ENCODE data around the gene CDC20. TPM values are rescaled to one million over a fixed set of nuclear protein-coding genes. Genes with fewer than 3 reads are reported as not detected.

The CDC20 gene
- total and polyA plus RNA-seq, 10 of the 15 experiments (the other 5 are each of a cell fraction or from before 2014, with no cell fraction given) = 36.3 to 347 (median 150) TPM

DNA sequence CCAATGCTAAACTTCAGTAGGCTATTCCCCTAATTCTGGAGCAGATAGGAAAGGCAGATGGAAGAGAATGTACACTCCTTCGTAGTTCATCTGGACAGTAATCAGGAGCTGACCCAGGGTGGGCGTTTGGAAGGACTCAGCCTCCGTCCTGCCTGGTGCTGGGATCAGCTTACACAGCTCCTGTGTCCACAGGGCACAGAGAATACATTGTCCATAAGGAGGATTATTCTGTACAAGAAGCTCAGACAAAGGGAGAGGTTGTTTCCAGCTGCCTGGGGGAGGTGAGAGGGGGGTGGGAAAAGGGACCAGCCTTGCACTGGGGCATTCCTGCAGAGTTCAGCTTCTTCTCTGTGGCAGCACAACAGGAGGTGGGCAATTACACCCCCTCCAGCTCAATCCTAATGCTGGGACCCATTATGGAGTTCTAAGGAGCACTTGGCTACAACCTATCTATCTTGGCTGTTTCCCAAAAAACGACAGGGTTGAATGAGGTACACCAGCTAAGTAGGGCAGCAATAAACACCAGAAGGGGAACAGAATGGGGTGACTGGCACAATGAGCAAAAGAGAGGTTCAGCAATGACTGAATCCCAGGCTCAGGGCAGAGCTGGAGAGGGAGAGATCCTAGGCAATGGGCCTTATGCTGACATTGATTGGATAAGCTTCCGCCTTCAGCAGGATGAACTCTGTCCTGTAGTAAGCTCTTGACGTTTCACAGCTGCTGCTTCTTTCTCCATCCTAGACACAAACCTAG is 23.4 kb downstream of the CDC20 start:
- ATAC-seq = no peak
- no TSS peak for BruUV-seq (replicated peaks)
- in situ Hi-C loops (cut with MboI) = no loop called here

More for the DNA sequence above, 23.4 kb downstream of the CDC20 start:
- FAIRE-seq (no peak), DNase-seq (ENCODE audit: low read depth, low spot score) (no peak)
- no peaks in the 10 kb centered on the region for H3K27me3 ChIP-seq (replicated peaks in 1 of 2; ENCODE audit: control insufficient read depth in 2 of 2, insufficient read depth in 2 of 2, low read length in 1 of 2)
- no peak for TF ChIP-seq SPI1 (IDR thresholded peaks at IDR 0.05; ENCODE audit: borderline replicate concordance, insufficient read depth, low read depth, low read length)
- TF ChIP-seq FOXM1 (IDR thresholded peaks at IDR 0.05; ENCODE audit: low read depth, low read length) = no peak
- TF ChIP-seq STAT1 (conservative IDR thresholded peaks at IDR 0.05) = no peak
- TF ChIP-seq ZNF274 (IDR thresholded peaks at IDR 0.05; ENCODE audit: insufficient read depth, insufficient read length) = no peak
- no peak for TF ChIP-seq NBN (IDR thresholded peaks at IDR 0.05)
- TF ChIP-seq, protein P1, sequence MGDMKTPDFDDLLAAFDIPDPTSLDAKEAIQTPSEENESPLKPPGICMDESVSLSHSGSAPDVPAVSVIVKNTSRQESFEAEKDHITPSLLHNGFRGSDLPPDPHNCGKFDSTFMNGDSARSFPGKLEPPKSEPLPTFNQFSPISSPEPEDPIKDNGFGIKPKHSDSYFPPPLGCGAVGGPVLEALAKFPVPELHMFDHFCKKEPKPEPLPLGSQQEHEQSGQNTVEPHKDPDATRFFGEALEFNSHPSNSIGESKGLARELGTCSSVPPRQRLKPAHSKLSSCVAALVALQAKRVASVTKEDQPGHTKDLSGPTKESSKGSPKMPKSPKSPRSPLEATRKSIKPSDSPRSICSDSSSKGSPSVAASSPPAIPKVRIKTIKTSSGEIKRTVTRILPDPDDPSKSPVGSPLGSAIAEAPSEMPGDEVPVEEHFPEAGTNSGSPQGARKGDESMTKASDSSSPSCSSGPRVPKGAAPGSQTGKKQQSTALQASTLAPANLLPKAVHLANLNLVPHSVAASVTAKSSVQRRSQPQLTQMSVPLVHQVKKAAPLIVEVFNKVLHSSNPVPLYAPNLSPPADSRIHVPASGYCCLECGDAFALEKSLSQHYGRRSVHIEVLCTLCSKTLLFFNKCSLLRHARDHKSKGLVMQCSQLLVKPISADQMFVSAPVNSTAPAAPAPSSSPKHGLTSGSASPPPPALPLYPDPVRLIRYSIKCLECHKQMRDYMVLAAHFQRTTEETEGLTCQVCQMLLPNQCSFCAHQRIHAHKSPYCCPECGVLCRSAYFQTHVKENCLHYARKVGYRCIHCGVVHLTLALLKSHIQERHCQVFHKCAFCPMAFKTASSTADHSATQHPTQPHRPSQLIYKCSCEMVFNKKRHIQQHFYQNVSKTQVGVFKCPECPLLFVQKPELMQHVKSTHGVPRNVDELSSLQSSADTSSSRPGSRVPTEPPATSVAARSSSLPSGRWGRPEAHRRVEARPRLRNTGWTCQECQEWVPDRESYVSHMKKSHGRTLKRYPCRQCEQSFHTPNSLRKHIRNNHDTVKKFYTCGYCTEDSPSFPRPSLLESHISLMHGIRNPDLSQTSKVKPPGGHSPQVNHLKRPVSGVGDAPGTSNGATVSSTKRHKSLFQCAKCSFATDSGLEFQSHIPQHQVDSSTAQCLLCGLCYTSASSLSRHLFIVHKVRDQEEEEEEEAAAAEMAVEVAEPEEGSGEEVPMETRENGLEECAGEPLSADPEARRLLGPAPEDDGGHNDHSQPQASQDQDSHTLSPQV (IDR thresholded peaks at IDR 0.05) = no peak
- no peak for TF ChIP-seq CREB1 (IDR thresholded peaks at IDR 0.05; ENCODE audit: low read depth)
- no peak for TF ChIP-seq CEBPB (IDR thresholded peaks at IDR 0.05; ENCODE audit: borderline replicate concordance in 1 of 2, low read depth in 2 of 2, low read length in 2 of 2)
- TF ChIP-seq CBX5 (IDR thresholded peaks at IDR 0.05; ENCODE audit: low read depth) = no peak
- no peaks in the 10 kb centered on the region; the same call in 1 of the 2 replicates for H3K4me1 ChIP-seq (ENCODE audit: control insufficient read depth, insufficient read depth, low read length)
- no peaks in the 10 kb centered on the region for H3K9me3 ChIP-seq (replicated peaks; ENCODE audit: control insufficient read depth, insufficient read depth, low read length)
- peaks cover 2% of the 10 kb centered on the region; the same call in 1 of the 2 replicates for H3K79me2 ChIP-seq (ENCODE audit: control insufficient read depth, insufficient read depth, low read length)
- intact Hi-C loops (cut with micrococcal nuclease; ENCODE audit: unreplicated experiment) = no loop called here
- CTCF ChIA-PET = interaction anchor here (1.0 to 1.6 kb wide), 3 partner anchors 144 to 155 kb away, joined by 3 to 4 read pairs (median 3); no protein-coding TSS in a partner anchor
- WGBS (ENCODE audit: insufficient coverage, insufficient replicate concordance, low lambda C conversion rate, missing lambda C conversion rate) = 70% methylated on average over 6 of the region's 6 CpGs
- no peak overlapping the region for H2AFZ ChIP-seq (ENCODE audit: control insufficient read depth, low read depth, low read length)
- RAD21 ChIA-PET (ENCODE audit: unreplicated experiment) = no interaction called here
- POLR2A ChIA-PET = interaction anchor here (1.5 kb wide), 1 partner anchor 12 kb away, joined by 4 read pairs; no protein-coding TSS in a partner anchor
- H3K4me2 ChIP-seq (ENCODE audit: control insufficient read depth, insufficient read depth) = no peak overlapping the region
- H4K20me1 ChIP-seq (ENCODE audit: control insufficient read depth, insufficient read depth) = no peaks in the 10 kb centered on the region
- no peak overlapping the region for H3K4me3 ChIP-seq
- H3K9ac ChIP-seq (ENCODE audit: control insufficient read depth, insufficient read depth, low read length) = no peak overlapping the region
- H3K27ac ChIP-seq (ENCODE audit: control insufficient read depth, insufficient read depth) = no peak overlapping the region
- SMC1A ChIA-PET (ENCODE audit: uncharacterized antibody, unreplicated experiment) = interaction anchor here (0.7 to 2.7 kb wide), 3 partner anchors 18 to 143 kb away, joined by 3 to 12 read pairs (median 3); no protein-coding TSS in a partner anchor
- peaks cover 6 to 31% of the 10 kb centered on the region in 2 experiments for H3K36me3 ChIP-seq (ENCODE audit: control insufficient read depth in 2 of 2, insufficient read depth in 2 of 2, low read length in 1 of 2)

Data from GM12878 (cell line).